K562 (cell line): ENCODE results near the gene TMEM192. TPM values are rescaled to one million over a fixed set of nuclear protein-coding genes. Genes with fewer than 3 reads are reported as not detected.

Source experiments
- SIRT6 ChIP-seq: IDR thresholded peaks from one replicate; pipeline ENCODE4 v1.6.1; 2012; ENCODE audit warnings: low read depth, mild to moderate bottlenecking, control low read depth, inconsistent platforms, low read length, moderate library complexity
- SNRNP70 ChIP-seq: fragments of 200-400 bp; formaldehyde crosslinking; optimal IDR thresholded peaks from 2 replicates; pipeline ENCODE3; 2017; ENCODE audit warnings: low read depth, low read length
- polyA plus RNA-seq, 8 experiments: library from polyadenylated mRNA; depleted of rRNA in 4 of 8; stranded (reverse) in 5 of 8; unstranded in 3 of 8; fragments of >200 nt; fragmentation: Nextera tagmentation in 2 of 8; fragmentation: Illumina TruSeq in 1 of 8; extraction: Ambion mirVana in 2 of 8; extraction: Trizol in 1 of 8; gene quantifications; 2 replicates each; pipeline versions ENCODE4 v1.2.1 to v1.2.3, GENCODE V29; 2011 to 2014; ENCODE audit warnings: inconsistent platforms in 1 of 8, missing spikeins in 1 of 8
- total RNA-seq, 7 experiments: library from RNA; depleted of rRNA in 6 of 7; stranded (reverse); fragments of >200 nt in 6 of 7; fragmentation: Illumina TruSeq in 2 of 7; extraction: Trizol in 2 of 7; gene quantifications; 2 replicates each; pipeline versions ENCODE4 v1.2.1 to v1.2.3, GENCODE V29; 2011 to 2021; ENCODE audit warnings: low replicate concordance in 1 of 7
- TF ChIP-seq, protein P1 (sequence below): fragments of 450-650 bp; formaldehyde crosslinking; conservative IDR thresholded peaks from 2 replicates; pipeline ENCODE4 v1.4.0; 2022; ENCODE audit warnings: mild to moderate bottlenecking, missing genetic modification characterization
- TF ChIP-seq, protein P2 (sequence below): sonication (generic); formaldehyde crosslinking; IDR thresholded peaks from 2 replicates; pipeline ENCODE4 v1.8.0; 2022; ENCODE audit warnings: mild to moderate bottlenecking, missing genetic modification reagents, borderline replicate concordance
- TF ChIP-seq, protein P3 (sequence below): fragments of 250-450 bp; sonication (Bioruptor Pico); IDR thresholded peaks from 2 replicates; pipeline ENCODE4 v1.4.0; 2020; ENCODE audit warnings: borderline replicate concordance
- TF ChIP-seq, protein P4 (sequence below): fragments of 250-450 bp; sonication (Bioruptor Pico); IDR thresholded peaks from 2 replicates; pipeline ENCODE4 v1.9.0; 2021; ENCODE audit warnings: mild to moderate bottlenecking

TMEM192 gene
- total and polyA plus RNA-seq, 9 of the 15 experiments (the other 6 are each of a cell fraction or from before 2014, with no cell fraction given): 4.4 to 28.5 (median 13.3) TPM

DNA sequence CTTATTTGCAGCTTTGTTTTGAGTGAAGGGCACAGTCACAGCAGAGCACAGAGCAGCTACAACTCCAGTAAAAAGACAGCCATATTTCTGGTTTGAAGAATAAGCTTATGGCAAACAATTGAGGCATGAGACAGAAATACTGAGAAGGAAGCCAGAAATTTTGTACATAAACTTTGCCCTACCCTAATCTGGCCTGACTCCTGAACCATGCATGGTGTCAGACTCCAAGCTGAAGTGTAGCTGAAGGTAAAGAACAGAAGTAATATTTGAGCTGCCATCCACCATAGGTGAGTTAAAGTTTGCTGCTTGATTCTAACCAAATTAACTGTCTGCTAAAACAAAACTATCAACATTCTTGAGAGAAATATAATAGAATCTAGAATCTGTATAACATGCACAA, 24.5 kb upstream of the TMEM192 start (continued):
- TF ChIP-seq, protein P1, sequence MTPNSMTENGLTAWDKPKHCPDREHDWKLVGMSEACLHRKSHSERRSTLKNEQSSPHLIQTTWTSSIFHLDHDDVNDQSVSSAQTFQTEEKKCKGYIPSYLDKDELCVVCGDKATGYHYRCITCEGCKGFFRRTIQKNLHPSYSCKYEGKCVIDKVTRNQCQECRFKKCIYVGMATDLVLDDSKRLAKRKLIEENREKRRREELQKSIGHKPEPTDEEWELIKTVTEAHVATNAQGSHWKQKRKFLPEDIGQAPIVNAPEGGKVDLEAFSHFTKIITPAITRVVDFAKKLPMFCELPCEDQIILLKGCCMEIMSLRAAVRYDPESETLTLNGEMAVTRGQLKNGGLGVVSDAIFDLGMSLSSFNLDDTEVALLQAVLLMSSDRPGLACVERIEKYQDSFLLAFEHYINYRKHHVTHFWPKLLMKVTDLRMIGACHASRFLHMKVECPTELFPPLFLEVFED (CRISPR knock-in tag): no peak
- TF ChIP-seq SIRT6: no peak
- TF ChIP-seq, protein P2, sequence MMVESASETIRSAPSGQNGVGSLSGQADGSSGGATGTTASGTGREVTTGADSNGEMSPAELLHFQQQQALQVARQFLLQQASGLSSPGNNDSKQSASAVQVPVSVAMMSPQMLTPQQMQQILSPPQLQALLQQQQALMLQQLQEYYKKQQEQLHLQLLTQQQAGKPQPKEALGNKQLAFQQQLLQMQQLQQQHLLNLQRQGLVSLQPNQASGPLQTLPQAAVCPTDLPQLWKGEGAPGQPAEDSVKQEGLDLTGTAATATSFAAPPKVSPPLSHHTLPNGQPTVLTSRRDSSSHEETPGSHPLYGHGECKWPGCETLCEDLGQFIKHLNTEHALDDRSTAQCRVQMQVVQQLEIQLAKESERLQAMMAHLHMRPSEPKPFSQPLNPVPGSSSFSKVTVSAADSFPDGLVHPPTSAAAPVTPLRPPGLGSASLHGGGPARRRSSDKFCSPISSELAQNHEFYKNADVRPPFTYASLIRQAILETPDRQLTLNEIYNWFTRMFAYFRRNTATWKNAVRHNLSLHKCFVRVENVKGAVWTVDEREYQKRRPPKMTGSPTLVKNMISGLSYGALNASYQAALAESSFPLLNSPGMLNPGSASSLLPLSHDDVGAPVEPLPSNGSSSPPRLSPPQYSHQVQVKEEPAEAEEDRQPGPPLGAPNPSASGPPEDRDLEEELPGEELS (CRISPR knock-in tag): no peak
- TF ChIP-seq, protein P3, sequence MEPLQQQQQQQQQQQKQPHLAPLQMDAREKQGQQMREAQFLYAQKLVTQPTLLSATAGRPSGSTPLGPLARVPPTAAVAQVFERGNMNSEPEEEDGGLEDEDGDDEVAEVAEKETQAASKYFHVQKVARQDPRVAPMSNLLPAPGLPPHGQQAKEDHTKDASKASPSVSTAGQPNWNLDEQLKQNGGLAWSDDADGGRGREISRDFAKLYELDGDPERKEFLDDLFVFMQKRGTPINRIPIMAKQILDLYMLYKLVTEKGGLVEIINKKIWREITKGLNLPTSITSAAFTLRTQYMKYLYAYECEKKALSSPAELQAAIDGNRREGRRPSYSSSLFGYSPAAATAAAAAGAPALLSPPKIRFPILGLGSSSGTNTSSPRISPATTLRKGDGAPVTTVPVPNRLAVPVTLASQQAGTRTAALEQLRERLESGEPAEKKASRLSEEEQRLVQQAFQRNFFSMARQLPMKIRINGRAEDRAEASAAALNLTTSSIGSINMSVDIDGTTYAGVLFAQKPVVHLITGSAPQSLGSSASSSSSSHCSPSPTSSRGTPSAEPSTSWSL: no peak
- TF ChIP-seq, protein P4, sequence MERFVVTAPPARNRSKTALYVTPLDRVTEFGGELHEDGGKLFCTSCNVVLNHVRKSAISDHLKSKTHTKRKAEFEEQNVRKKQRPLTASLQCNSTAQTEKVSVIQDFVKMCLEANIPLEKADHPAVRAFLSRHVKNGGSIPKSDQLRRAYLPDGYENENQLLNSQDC: no peak
- TF ChIP-seq SNRNP70: no peak
- TF ChIP-seq, all 486 proteins: peak for 0
